ENCODE data around the gene CDK10.

Gene CDK10

DNA sequence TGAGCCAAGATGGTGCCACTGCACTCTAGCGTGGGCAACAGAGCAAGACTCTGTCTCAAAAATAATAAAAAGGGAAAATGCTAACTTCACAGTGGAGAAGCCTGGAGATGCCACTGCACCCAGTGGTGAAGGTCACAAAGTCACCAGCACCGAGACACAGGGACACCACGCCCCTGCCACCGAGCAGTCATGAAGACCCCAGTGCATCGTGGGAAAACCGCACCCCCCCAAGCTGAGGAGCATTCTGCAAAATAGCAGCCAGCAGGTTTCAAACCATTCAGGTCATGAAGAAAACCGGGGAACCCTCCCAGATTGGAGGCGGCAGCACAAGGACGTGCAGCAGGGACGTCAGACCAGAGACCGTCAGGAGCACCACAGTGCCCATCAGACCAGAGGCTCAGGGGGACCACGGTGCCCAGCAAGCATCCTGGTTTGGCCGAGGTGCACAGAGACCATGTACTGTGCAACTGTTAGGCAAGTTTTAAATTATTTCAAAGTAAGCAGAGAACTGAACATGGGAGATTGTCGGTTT is 42.7 kb upstream of the CDK10 start:
- TF ChIP-seq, protein P1, sequence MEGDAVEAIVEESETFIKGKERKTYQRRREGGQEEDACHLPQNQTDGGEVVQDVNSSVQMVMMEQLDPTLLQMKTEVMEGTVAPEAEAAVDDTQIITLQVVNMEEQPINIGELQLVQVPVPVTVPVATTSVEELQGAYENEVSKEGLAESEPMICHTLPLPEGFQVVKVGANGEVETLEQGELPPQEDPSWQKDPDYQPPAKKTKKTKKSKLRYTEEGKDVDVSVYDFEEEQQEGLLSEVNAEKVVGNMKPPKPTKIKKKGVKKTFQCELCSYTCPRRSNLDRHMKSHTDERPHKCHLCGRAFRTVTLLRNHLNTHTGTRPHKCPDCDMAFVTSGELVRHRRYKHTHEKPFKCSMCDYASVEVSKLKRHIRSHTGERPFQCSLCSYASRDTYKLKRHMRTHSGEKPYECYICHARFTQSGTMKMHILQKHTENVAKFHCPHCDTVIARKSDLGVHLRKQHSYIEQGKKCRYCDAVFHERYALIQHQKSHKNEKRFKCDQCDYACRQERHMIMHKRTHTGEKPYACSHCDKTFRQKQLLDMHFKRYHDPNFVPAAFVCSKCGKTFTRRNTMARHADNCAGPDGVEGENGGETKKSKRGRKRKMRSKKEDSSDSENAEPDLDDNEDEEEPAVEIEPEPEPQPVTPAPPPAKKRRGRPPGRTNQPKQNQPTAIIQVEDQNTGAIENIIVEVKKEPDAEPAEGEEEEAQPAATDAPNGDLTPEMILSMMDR (IDR thresholded peaks at IDR 0.05; ENCODE audit: low read depth, low read length, missing control alignments) = no peak
- no peak overlapping the region for H3K4me3 ChIP-seq (ENCODE audit: low read depth, low read length)
- DNase-seq (ENCODE audit: low read depth) = no peak

DNA sequence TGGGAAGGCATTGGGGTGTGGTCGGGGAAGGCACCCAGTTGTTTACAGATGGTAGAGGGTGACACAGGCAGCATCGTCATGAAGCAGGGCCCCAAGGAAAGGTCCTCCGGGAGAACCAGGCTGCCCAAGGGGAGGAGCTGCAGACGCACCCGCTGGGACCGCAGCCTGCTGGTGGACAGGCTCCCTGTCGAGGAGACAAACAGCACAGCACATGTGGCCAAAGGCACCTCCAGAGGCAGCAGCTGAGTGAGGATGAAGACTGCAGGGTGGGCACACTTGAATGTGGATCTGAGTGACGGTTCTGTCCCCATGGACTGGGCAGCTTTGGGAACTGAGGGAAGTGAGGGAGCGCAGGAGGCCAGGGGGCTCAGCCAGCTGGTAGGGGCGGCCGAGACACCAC is 41.4 kb upstream of the CDK10 start:
- no peak for DNase-seq (ENCODE audit: low read depth)
- TF ChIP-seq, protein P1 (IDR thresholded peaks at IDR 0.05; ENCODE audit: low read depth, low read length, missing control alignments) = no peak
- H3K4me3 ChIP-seq (ENCODE audit: low read depth, low read length) = no peak overlapping the region

DNA sequence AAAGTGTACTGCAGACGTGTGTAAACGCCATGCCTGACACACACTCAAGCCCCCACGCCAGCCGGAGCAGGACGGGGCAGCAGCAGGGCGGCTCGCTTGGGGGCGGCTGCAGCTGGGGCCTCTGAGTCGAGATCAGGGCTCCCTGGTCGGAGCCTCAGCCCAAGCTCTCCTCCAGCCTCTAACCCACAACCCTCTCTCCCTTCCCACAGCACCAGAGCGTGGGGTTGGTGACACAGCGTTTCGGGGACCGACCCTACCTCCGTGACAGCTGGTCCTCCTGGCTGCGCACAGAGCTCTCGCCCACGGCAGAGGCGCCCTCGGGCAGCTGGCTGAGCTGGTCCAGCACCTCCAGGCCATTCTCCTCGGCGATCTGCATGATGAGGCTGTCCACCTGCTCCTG is 40.2 kb upstream of the CDK10 start:
- H3K4me3 ChIP-seq (ENCODE audit: low read depth, low read length) = no peak overlapping the region
- DNase-seq (ENCODE audit: low read depth) = no peak
- TF ChIP-seq, protein P1 (IDR thresholded peaks at IDR 0.05; ENCODE audit: low read depth, low read length, missing control alignments) = no peak

DNA sequence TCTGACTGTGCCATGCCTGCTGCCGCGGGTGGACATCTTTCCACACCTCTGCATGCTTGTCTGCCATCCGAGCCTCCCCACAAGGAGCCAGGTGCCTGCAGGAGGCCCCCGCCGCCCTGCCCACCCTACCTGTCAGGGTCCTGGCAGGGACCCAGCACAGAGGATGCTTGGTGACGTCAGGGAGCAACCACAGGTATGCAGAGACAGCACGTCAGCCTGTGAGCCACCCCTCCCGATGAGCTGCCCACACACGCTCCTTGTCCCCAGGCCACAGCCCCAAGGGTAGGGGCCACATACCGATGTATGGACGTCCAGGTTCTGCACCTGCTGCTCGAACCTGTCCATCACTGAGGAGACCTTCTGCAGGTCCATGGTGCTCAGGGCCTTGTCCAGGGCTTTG is 39.6 kb upstream of the CDK10 start:
- no peak for DNase-seq (ENCODE audit: low read depth)
- TF ChIP-seq, protein P1 (IDR thresholded peaks at IDR 0.05; ENCODE audit: low read depth, low read length, missing control alignments) = no peak
- H3K4me3 ChIP-seq (ENCODE audit: low read depth, low read length) = no peak overlapping the region

DNA sequence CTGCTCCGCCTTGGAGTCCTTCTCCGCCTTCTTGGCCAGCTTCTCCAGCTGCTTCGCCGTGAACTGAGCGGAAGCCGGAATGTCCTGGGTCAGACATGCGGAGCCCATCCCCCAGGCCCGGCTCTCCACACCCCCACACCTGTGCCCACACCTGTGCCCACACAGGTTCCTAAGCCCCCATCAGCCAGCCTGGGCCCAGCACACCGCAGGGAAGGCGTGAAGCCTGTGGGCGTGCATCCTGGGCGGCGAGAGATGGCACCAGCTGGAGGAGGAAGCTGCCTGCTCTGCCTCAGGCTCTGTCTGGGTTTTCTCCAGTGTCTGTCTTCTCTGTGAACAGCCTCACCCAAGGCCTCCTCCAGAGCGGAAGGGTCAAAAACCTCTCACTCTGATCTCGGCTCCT is 34.9 kb upstream of the CDK10 start:
- H3K4me3 ChIP-seq (ENCODE audit: low read depth, low read length) = no peak overlapping the region
- TF ChIP-seq, protein P1 (IDR thresholded peaks at IDR 0.05; ENCODE audit: low read depth, low read length, missing control alignments) = no peak
- DNase-seq (ENCODE audit: low read depth) = no peak

DNA sequence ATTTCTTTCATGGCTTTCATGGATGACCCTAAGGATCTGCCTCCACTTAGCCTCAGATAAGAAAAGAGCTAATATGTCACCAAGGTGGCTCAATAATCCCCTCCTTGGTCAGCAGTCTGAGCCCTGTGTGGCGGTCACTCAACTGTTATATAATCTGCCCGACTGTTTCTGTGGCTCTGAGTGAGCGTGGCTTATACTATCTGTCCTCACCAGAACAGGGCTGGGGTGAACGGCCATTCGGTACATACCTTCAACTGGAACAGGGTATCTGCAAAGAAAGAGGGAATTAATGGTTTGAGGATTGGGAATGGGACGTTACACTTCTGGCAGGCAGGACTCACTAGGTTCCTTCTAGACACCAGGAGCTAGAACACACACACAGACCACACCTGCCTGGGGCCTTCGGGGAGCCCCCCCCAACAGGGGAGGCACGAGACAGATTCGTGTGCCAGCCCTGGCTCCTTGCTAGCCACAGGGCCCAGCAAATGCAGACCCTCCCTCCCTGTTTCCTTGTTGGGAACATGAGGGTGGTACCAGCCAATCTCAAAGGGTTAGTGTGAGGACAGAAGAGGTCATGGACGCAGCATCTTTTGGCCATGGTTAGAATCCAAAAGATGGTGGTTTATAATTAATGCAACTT is 32.7 kb upstream of the CDK10 start:
- TF ChIP-seq, protein P1 (IDR thresholded peaks at IDR 0.05; ENCODE audit: low read depth, low read length, missing control alignments) = no peak
- no peak for DNase-seq (ENCODE audit: low read depth)
- no peak overlapping the region for H3K4me3 ChIP-seq (ENCODE audit: low read depth, low read length)

DNA sequence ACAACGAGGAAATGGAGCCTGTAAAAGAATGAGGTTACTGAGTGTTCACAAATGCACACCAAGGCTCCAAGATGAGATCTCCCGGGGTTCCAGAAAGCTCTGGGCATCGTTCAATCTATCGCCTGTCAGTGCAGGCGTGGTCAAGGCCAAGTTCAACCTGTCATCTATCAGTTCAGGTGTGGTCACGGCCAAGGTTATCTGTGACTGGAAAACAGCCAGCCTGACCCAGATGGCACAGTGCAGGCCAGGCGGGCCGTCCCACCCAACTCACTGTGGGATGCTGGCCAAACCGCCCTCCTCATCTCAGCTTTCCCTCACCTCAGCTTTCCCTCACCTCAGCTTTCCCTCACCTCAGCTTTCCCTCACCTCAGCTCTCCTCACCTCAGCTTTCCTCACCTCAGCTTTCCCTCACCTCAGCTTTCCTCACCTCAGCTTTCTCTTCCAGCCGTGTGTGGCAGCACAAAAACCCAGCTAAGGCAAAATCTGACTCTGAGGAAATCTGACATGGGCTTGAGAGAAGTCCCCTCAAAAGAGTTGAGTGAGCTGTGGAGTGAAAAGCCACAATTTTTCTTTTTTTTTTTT is 31.3 kb upstream of the CDK10 start:
- H3K4me3 ChIP-seq (ENCODE audit: low read depth, low read length) = no peak overlapping the region
- DNase-seq (ENCODE audit: low read depth) = no peak
- TF ChIP-seq, protein P1 (IDR thresholded peaks at IDR 0.05; ENCODE audit: low read depth, low read length, missing control alignments) = no peak

All from GM12864 (cell line).